ENCODE data around the gene ZNF773.
"Not testable (repeated sequence)": the region's sequence is repeated elsewhere in the genome, so short reads cannot be mapped to it uniquely, and the experiment has no call there.

Gene ZNF773

GRCh38 chr19:57499680-57500395, at the start of gene ZNF773:
TSS of gene ZNF773 (plus strand) at chr19:57499938. CDS start at chr19:57500081, 143 bp downstream.
- H3K36me3 Mint-ChIP-seq (ENCODE audit: low read depth): peaks cover 53% of the 10 kb centered on the region

DNA sequence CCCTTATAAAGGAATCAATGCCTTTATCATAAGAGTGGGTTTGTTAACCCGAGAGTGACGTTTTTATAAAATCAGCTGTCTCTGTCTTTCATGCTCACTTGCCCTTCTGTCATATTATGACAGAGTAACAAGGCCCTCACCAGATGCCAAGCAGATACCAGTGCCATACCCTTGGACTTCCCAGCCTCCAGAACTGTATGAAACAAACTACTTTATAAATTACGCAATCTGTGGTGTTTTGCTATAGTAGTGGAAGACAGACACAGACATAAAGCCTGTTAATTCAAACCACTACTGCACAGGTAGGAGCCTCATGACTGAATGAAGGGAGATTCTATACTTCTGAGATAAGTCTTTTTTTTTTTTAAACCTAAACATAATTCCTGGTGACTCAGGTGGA, 47.4 kb upstream of the ZNF773 start:
- no peak for DNase-seq (ENCODE audit: low spot score)
- Mint-ChIP-seq H3K4me1 (ENCODE audit: low read depth) (no peaks in the 10 kb centered on the region), H3K4me3 (no peak overlapping the region), H3K27me3 (ENCODE audit: low read depth) (no peaks in the 10 kb centered on the region), H3K9me3 (peaks cover 46% of the 10 kb centered on the region), H3K36me3 (ENCODE audit: low read depth) (peaks cover 1% of the 10 kb centered on the region), H3K27ac (no peak overlapping the region)

More at GRCh38 chr19:57499680-57500395, at the start of gene ZNF773:
- peak within 1 kb of the TSS; percentile 85 for H3K4me3 Mint-ChIP-seq
- not testable (repeated sequence) for H3K27me3 Mint-ChIP-seq (ENCODE audit: low read depth)
- peaks cover 16% of the 10 kb centered on the region for H3K4me1 Mint-ChIP-seq (ENCODE audit: low read depth)
- H3K27ac Mint-ChIP-seq: peak within 1 kb of the TSS; percentile 87
- H3K9me3 Mint-ChIP-seq: peaks cover 67% of the 10 kb centered on the region
- DNase-seq (ENCODE audit: low spot score): peak; percentile 92

- DNase-seq (ENCODE audit: low spot score): no peak
- H3K27me3 Mint-ChIP-seq (ENCODE audit: low read depth): no peaks in the 10 kb centered on the region
- H3K4me1 Mint-ChIP-seq (ENCODE audit: low read depth): no peaks in the 10 kb centered on the region
- H3K4me3 Mint-ChIP-seq: no peak overlapping the region
- H3K9me3 Mint-ChIP-seq: peaks cover 63% of the 10 kb centered on the region
- H3K27ac Mint-ChIP-seq: no peak overlapping the region
- peaks cover 2% of the 10 kb centered on the region for H3K36me3 Mint-ChIP-seq (ENCODE audit: low read depth)
These were observed 33.9 kb upstream of the ZNF773 start for GRCh38 chr19:57465680-57466381.

GRCh38 chr19:57466489-57466888, 33.2 kb upstream of the ZNF773 start:
- Mint-ChIP-seq H3K36me3 (ENCODE audit: low read depth) (peaks cover 2% of the 10 kb centered on the region), H3K27ac (no peak overlapping the region), H3K9me3 (peaks cover 63% of the 10 kb centered on the region), H3K4me3 (no peak overlapping the region), H3K4me1 (ENCODE audit: low read depth) (no peaks in the 10 kb centered on the region), H3K27me3 (ENCODE audit: low read depth) (no peaks in the 10 kb centered on the region)
- DNase-seq (ENCODE audit: low spot score): no peak

- Mint-ChIP-seq H3K4me3 (no peak overlapping the region), H3K4me1 (ENCODE audit: low read depth) (peaks cover 8% of the 10 kb centered on the region), H3K36me3 (ENCODE audit: low read depth) (peaks cover 39% of the 10 kb centered on the region), H3K27me3 (ENCODE audit: low read depth) (no peaks in the 10 kb centered on the region), H3K27ac (no peak overlapping the region), H3K9me3 (peaks cover 87% of the 10 kb centered on the region)
- no peak for DNase-seq (ENCODE audit: low spot score)
These were observed 26.1 kb upstream of the ZNF773 start for GRCh38 chr19:57473646-57474045.

DNA sequence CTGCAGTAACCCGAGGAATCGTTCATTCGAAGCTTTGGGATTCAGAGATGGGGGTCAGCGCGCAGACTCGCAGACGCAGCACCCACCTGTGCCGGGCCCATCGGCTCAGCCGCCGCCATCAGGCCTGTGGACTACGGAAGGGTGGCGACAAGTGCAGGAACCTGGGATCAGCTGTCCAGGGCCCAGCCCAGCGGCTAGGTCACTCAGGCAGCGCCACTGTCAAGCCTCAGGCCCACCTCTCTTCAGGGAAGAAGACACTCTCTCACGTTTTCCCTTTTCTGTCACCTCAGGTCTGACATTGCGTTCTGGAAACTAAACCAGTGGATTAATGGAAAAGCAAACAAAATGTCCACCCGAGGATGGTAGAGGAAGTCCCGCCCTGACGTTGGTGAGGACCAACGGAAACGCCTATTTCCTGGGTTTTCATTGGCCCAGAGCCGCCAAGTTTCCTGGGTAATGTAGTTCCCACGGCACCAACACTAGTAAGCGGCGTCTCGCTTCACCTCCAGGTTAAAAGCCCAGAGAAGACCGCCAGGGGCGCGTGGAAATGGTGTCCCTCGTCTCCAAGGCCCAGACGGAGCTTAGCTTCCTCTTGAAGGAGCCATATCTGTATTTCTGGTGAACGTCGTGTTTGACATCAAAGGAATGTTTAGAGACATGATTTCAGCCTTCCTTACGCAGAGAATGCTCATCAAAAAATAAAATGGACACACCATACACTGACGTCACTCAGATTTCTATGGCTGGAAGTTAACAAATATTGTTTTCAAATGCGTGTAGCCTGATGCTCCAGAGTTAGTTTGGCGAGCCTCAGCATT, 22.3 kb upstream of the ZNF773 start, which contains the start of gene ZNF772:
ZNF772 (minus strand) TSS at position 376 of the 818 bp plus-strand sequence; CDS start at position 119, 257 bp downstream.
- Mint-ChIP-seq H3K4me1 (ENCODE audit: low read depth) (peaks cover 8% of the 10 kb centered on the region), H3K9me3 (peaks cover 70% of the 10 kb centered on the region), H3K36me3 (ENCODE audit: low read depth) (peaks cover 37% of the 10 kb centered on the region), H3K4me3 (peak within 1 kb of the TSS; percentile 87), H3K27me3 (ENCODE audit: low read depth) (no peaks in the 10 kb centered on the region), H3K27ac (peak within 1 kb of the TSS; percentile 87)
- DNase-seq (ENCODE audit: low spot score): peak; percentile 81

DNA sequence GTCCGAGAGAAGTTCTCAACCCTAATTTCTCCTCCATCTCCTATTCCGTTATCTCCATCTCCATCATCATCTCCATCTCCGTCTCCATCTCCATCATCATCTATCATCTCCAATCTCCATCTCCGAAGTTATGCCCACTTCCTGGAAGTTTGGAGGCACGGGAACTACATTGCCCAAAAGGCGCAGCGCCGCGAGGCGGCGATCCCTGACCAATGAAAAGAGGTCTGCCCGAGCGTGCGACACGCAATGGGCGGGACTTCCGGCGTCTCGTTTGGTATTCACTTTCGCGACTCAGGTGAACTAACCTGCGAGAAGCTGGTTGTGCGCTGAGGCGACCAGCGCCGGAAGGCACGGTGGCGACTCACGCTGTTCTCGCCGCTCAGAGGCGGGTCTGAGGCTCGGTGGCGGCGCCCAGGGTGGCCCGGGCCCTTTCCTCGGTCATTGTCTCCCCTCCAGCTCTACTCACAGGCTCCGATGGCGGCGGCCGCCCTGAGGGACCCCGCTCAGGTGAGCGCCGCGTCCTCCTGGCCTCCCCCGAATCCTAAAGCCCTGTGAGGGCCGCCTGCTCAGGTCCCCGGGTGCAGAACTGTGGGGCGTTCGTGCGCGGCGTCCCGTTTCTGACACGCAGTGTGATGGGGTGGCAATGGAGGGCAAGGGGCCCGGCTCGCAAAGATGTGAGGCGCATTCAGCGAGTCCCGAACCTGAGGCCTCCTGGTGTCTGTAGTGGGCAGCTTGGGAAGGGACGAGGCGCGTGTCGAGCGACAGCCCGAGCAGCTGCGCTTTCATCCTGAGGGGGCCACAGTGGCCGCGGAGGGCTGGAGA, 12.1 kb upstream of the ZNF773 start, which contains the start of gene ZNF419:
ZNF419 (plus strand) TSS at position 274 of the 822 bp plus-strand sequence; CDS start at position 475, 201 bp downstream.
- DNase-seq (ENCODE audit: low spot score): peak; percentile 87
- peaks cover 34% of the 10 kb centered on the region for H3K36me3 Mint-ChIP-seq (ENCODE audit: low read depth)
- H3K4me3 Mint-ChIP-seq: peak within 1 kb of the TSS; percentile 73
- H3K4me1 Mint-ChIP-seq (ENCODE audit: low read depth); H3K27me3 Mint-ChIP-seq (ENCODE audit: low read depth): not testable (repeated sequence)
- peak within 1 kb of the TSS; percentile 55 for H3K27ac Mint-ChIP-seq
- H3K9me3 Mint-ChIP-seq: peaks cover 56% of the 10 kb centered on the region

DNA sequence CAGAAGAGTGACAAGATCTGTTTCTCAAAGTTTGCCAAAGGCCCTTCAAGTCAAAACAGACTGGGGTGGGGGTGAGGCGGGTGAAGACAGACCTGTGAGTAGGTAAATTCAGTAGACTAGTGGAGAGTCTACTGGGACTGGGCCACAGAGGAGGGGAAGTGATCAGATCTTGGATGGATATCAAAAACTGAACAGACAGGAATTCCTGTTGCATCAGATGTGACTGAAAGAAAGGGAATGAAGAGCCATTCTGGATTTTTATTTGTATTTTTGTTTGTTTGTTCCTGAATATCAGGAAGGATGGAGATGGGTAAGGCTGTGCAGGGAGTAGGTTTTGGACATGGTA, 11.5 kb upstream of the ZNF773 start:
- H3K9me3 Mint-ChIP-seq: peaks cover 62% of the 10 kb centered on the region
- not testable (repeated sequence) for H3K4me1 Mint-ChIP-seq (ENCODE audit: low read depth); H3K27me3 Mint-ChIP-seq (ENCODE audit: low read depth); H3K27ac Mint-ChIP-seq; DNase-seq (ENCODE audit: low spot score)
- H3K36me3 Mint-ChIP-seq (ENCODE audit: low read depth): peaks cover 40% of the 10 kb centered on the region
- peak overlapping the region; percentile 73 for H3K4me3 Mint-ChIP-seq

DNA sequence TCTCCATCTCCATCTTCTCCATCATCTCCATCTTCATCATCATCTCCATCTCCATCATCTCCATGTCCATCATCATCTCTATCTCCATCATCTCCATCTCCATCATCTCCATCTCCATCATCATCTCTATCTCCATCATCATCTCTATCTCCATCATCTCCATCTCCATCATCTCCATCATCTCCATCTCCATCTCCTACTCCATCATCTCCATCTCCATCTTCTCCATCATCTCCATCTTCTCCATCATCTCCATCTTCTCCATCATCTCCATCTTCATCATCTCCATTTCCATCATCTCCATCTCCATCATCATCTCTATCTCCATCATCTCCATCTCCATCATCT, 432 bp upstream of the ZNF773 start:
- Mint-ChIP-seq H3K9me3 (peaks cover 70% of the 10 kb centered on the region), H3K27ac (peak overlapping the region; percentile 87), H3K4me3 (peak overlapping the region; percentile 85), H3K4me1 (ENCODE audit: low read depth) (peaks cover 16% of the 10 kb centered on the region), H3K36me3 (ENCODE audit: low read depth) (peaks cover 53% of the 10 kb centered on the region)
- H3K27me3 Mint-ChIP-seq (ENCODE audit: low read depth); DNase-seq (ENCODE audit: low spot score): not testable (repeated sequence)

DNA sequence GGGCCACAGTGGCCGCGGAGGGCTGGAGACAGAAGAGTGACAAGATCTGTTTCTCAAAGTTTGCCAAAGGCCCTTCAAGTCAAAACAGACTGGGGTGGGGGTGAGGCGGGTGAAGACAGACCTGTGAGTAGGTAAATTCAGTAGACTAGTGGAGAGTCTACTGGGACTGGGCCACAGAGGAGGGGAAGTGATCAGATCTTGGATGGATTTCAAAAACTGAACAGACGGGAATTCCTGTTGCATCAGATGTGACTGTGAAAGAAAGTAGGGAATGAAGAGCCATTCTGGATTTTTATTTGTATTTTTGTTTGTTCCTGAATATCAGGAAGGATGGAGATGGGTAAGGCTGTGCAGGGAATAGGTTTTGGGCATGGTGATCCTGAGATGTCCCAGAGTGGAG, 662 bp downstream of the ZNF773 start:
- peaks cover 55% of the 10 kb centered on the region for H3K36me3 Mint-ChIP-seq (ENCODE audit: low read depth)
- not testable (repeated sequence) for DNase-seq (ENCODE audit: low spot score); H3K27me3 Mint-ChIP-seq (ENCODE audit: low read depth)
- peak overlapping the region; percentile 60 for H3K27ac Mint-ChIP-seq
- H3K4me1 Mint-ChIP-seq (ENCODE audit: low read depth): peaks cover 16% of the 10 kb centered on the region
- H3K9me3 Mint-ChIP-seq: peaks cover 66% of the 10 kb centered on the region
- peak overlapping the region; percentile 85 for H3K4me3 Mint-ChIP-seq

DNA sequence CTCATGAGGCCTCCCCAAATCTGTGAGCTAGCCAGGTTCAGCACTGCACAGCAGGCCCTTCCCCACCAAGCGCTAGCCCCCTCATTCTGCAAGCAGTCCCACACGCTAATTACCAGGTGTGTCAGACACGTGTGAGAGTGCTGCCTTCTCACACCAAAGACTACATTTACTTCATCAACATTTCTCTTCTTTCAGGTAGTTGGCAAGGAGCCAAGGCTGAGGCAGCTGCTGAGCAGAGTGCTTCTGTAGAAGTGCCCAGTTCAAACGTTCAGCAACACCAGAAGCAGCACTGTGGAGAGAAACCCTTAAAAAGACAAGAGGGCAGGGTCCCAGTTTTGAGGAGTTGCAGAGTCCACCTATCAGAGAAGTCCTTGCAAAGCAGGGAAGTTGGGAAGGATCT, 6.4 kb downstream of the ZNF773 start:
- H3K9me3 Mint-ChIP-seq: peaks cover 68% of the 10 kb centered on the region
- no peak overlapping the region for H3K27ac Mint-ChIP-seq
- no peak for DNase-seq (ENCODE audit: low spot score)
- H3K27me3 Mint-ChIP-seq (ENCODE audit: low read depth): no peaks in the 10 kb centered on the region
- H3K36me3 Mint-ChIP-seq (ENCODE audit: low read depth): peaks cover 73% of the 10 kb centered on the region
- H3K4me1 Mint-ChIP-seq (ENCODE audit: low read depth): peaks cover 2% of the 10 kb centered on the region
- no peak overlapping the region for H3K4me3 Mint-ChIP-seq

- no peaks in the 10 kb centered on the region for H3K4me1 Mint-ChIP-seq (ENCODE audit: low read depth)
- H3K27ac Mint-ChIP-seq: no peak overlapping the region
- peaks cover 44% of the 10 kb centered on the region for H3K36me3 Mint-ChIP-seq (ENCODE audit: low read depth)
- H3K9me3 Mint-ChIP-seq: peaks cover 71% of the 10 kb centered on the region
- H3K4me3 Mint-ChIP-seq: no peak overlapping the region
- no peak for DNase-seq (ENCODE audit: low spot score)
- no peaks in the 10 kb centered on the region for H3K27me3 Mint-ChIP-seq (ENCODE audit: low read depth)
These were observed 11.7 kb downstream of the ZNF773 start for GRCh38 chr19:57511484-57511883.

GRCh38 chr19:57512845-57513244, 13.1 kb downstream of the ZNF773 start:
- H3K9me3 Mint-ChIP-seq: peaks cover 70% of the 10 kb centered on the region
- DNase-seq (ENCODE audit: low spot score): no peak
- H3K27me3 Mint-ChIP-seq (ENCODE audit: low read depth): no peaks in the 10 kb centered on the region
- H3K4me1 Mint-ChIP-seq (ENCODE audit: low read depth): no peaks in the 10 kb centered on the region
- no peak overlapping the region for H3K27ac Mint-ChIP-seq
- no peak overlapping the region for H3K4me3 Mint-ChIP-seq
- peaks cover 36% of the 10 kb centered on the region for H3K36me3 Mint-ChIP-seq (ENCODE audit: low read depth)
